Transverse colon (tissue), 4 donors: ENCODE measurements around the gene ATP6V0D1. TPM values are rescaled to one million over a fixed set of nuclear protein-coding genes. Genes with fewer than 3 reads are reported as not detected.

Experiments
- DNase-seq: peaks from one replicate; pipeline ENCODE4 v3.0.0-alpha.2; 2019
- H3K27ac ChIP-seq, 4 donors: fragments of 200-600 bp; sonication (generic); 2 replicates each; pipeline ENCODE4 v1.5.1; 2016 to 2018; ENCODE audit warnings: inconsistent platforms in 4 of 4
- H3K27me3 ChIP-seq: fragments of 200-600 bp; sonication (generic); 2 replicates; pipeline ENCODE4 v1.5.1; 2017; ENCODE audit warnings: inconsistent platforms
- H3K36me3 ChIP-seq, 4 donors: fragments of 200-600 bp; sonication (generic); 2 replicates each; pipeline ENCODE4 v1.5.1; 2017 to 2019; ENCODE audit warnings: inconsistent platforms in 4 of 4
- H3K4me1 ChIP-seq, 4 donors: fragments of 200-600 bp; sonication (generic); 2 replicates each; pipeline ENCODE4 v1.5.1; 2017 to 2020; ENCODE audit warnings: inconsistent platforms in 4 of 4
- H3K4me3 ChIP-seq, 4 donors: fragments of 200-600 bp; sonication (generic); 1 replicate in 1 of 4; 2 replicates in 3 of 4; pipeline versions ENCODE4 v1.5.1 to v1.6.1; 2017 to 2019; ENCODE audit warnings: inconsistent platforms in 4 of 4
- H3K9me3 ChIP-seq, 2 donors: fragments of 200-600 bp; sonication (generic); 2 replicates each; pipeline ENCODE4 v1.5.1; 2017 to 2019; ENCODE audit warnings: inconsistent platforms in 2 of 2
- EP300 ChIP-seq: sonication (generic); formaldehyde crosslinking; IDR thresholded peaks from one replicate; pipeline ENCODE4 v1.6.1; 2017; ENCODE audit warnings: antibody characterized with exemption, low read depth
- POLR2A ChIP-seq: fragments of 450-650 bp; IDR thresholded peaks from one replicate; pipeline ENCODE4 v1.6.1; 2016; ENCODE audit warnings: antibody characterized with exemption, mild to moderate bottlenecking, moderate library complexity
- POLR2AphosphoS5 ChIP-seq, 3 donors: sonication (generic); formaldehyde crosslinking; IDR thresholded peaks; one replicate each; pipeline ENCODE4 v1.6.1; 2016; ENCODE audit warnings: antibody characterized with exemption in 3 of 3
- WGBS, 2 donors: methylation state at CpG; one replicate each; pipeline ENCODE4 v1.1.5; 2018; ENCODE audit warnings: low coverage in 1 of 2; 5-methylcytosine and 5-hydroxymethylcytosine counted together
- in situ Hi-C, 4 donors: fragments of 200-750 bp; cut with MboI; loops; one replicate each; pipeline versions ENCODE4 v1.15.0 to v1.15.1; 2017; ENCODE audit warnings: low sequenced_read_pairs in 3 of 4, low pct_ligation_motif_present in 1 of 4, low pct_unique_long_range_greater_than_20kb in 1 of 4
- intact Hi-C: fragments of 100-400 bp; cut with DNase I; formaldehyde crosslinking; loops from one replicate; pipeline ENCODE4 v1.15.1; 2023; ENCODE audit warnings: low total_unique reads
- total RNA-seq, 4 donors: library from RNA; depleted of rRNA; stranded (reverse); fragments of >200 nt; gene quantifications; one replicate each; pipeline ENCODE4 v1.1.0, GENCODE V29; 2016
- TF ChIP-seq, protein P1 (sequence below), 5 experiments: fragments of 200-600 bp in 3 of 5; fragments of 450-650 bp in 2 of 5; sonication (generic) in 3 of 5; IDR thresholded peaks; 1 replicate in 2 of 5; 2 replicates in 3 of 5; pipeline ENCODE4 v1.5.1; 2016 to 2017; ENCODE audit warnings: antibody characterized with exemption in 5 of 5, inconsistent platforms in 3 of 5, mild to moderate bottlenecking in 2 of 5, moderate library complexity in 1 of 5

ATP6V0D1 gene
- total RNA-seq, 4 donors from 2014 or later, result 218 to 457 (median 386) TPM

DNA sequence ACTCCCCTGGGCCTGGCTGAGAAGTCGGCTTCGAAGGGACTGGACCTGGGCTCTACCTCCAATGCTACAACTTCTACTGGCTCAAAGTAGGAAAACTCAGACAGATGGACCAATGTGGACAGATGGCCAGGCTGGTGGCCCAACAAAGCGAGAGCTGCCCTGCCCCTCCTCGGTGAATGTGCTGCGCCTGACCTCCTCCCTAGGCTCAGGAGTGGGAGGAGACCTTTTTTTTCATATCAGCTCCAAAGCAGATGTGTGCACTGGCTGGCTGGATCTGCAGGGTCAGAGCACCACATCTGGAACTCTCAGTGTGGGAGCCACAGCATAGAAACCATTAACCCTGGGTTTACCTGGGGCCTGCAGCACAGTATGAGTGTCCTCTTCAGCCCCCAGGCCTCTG lies 20.8 kb downstream of the ATP6V0D1 start:
- H3K4me3 ChIP-seq, result no peak overlapping the region
- peak overlapping the region; percentile 85 to 95 (median 94) for H3K27ac ChIP-seq
- peaks cover 81 to 97% (median 92%) of the 10 kb centered on the region in 4 donors for H3K4me1 ChIP-seq
- no peaks in the 10 kb centered on the region for H3K36me3 ChIP-seq
- H3K9me3 ChIP-seq, result no peaks in the 10 kb centered on the region
- WGBS, 2 donors, result 70% methylated on average over 5 of the region's 5 CpGs; no CpG with 5 or more reads in 1 of the 2 donors
- no peaks in the 10 kb centered on the region for H3K27me3 ChIP-seq
- in situ Hi-C loops (no loop called here), intact Hi-C loops (no loop called here)
- TF ChIP-seq, protein P1, sequence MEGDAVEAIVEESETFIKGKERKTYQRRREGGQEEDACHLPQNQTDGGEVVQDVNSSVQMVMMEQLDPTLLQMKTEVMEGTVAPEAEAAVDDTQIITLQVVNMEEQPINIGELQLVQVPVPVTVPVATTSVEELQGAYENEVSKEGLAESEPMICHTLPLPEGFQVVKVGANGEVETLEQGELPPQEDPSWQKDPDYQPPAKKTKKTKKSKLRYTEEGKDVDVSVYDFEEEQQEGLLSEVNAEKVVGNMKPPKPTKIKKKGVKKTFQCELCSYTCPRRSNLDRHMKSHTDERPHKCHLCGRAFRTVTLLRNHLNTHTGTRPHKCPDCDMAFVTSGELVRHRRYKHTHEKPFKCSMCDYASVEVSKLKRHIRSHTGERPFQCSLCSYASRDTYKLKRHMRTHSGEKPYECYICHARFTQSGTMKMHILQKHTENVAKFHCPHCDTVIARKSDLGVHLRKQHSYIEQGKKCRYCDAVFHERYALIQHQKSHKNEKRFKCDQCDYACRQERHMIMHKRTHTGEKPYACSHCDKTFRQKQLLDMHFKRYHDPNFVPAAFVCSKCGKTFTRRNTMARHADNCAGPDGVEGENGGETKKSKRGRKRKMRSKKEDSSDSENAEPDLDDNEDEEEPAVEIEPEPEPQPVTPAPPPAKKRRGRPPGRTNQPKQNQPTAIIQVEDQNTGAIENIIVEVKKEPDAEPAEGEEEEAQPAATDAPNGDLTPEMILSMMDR (IDR thresholded peaks at IDR 0.05), result no peak
- TF ChIP-seq POLR2AphosphoS5 (IDR thresholded peaks at IDR 0.05), result peak; percentile 50 to 74 (median 58)
- no peak for TF ChIP-seq EP300
- TF ChIP-seq POLR2A, result no peak
- DNase-seq, result no peak

GRCh38 chr16:67459861-67460150 lies 21.2 kb downstream of the ATP6V0D1 start:
- 25% methylated on average over 3 of the region's 3 CpGs; no CpG with 5 or more reads in 1 of the 2 donors for WGBS, 2 donors
- intact Hi-C loops (no loop called here), in situ Hi-C loops (no loop called here)
- DNase-seq, result no peak
- H3K9me3 ChIP-seq, result no peaks in the 10 kb centered on the region
- no peaks in the 10 kb centered on the region for H3K27me3 ChIP-seq
- peaks cover 78 to 97% (median 91%) of the 10 kb centered on the region in 4 donors for H3K4me1 ChIP-seq
- peak overlapping the region; percentile 85 to 95 (median 94) for H3K27ac ChIP-seq
- TF ChIP-seq EP300 (no peak), POLR2A (no peak), POLR2AphosphoS5 (IDR thresholded peaks at IDR 0.05) (no peak)
- TF ChIP-seq, protein P1 (IDR thresholded peaks at IDR 0.05), result no peak
- no peak overlapping the region for H3K4me3 ChIP-seq
- no peaks in the 10 kb centered on the region for H3K36me3 ChIP-seq

DNA sequence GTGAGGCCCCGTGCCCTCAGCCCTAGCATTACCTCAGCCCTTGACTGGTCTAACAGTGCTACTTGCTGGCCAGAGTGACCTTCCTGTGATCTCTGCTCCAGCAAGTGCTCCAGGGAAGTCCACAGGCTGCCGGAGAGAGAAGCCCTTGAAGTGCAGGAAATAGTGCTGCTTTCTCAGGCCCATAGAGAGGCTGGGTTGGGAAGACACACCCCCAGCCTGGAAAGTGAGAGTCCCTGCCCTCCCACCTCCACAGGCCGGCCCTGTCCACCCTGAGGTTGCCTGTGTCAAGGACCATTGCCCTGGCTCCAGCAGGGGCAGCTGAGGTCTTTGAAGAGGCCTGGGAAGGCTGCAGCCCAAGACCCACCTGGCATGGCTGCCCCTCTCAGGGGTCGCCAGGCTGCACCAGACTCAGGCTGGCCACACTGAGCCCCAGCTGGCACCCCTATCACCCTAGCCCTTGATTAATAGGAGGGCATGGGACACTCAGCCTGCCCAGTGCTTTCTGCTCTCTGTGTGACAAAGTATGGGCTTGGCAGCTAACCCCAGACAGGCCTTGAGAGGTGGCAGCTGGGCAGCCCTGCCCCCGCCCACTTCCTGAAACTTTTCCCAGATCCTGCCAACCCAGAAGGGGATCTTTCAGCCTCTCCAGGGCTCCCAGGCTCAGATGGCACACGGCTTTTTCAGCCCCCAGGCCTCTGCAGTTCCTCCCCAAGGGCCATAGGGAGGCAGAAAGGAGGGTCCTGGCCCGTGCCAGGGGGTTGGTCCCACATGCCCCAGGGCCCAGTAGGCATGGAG lies 21.7 kb downstream of the ATP6V0D1 start:
- H3K9me3 ChIP-seq, result no peaks in the 10 kb centered on the region
- no peaks in the 10 kb centered on the region for H3K36me3 ChIP-seq
- in situ Hi-C loops, result no loop called here
- 35% methylated on average over 7 of the region's 7 CpGs; no CpG with 5 or more reads in 1 of the 2 donors for WGBS, 2 donors
- peak overlapping the region; percentile 85 to 95 (median 94) for H3K27ac ChIP-seq
- peak; percentile 78 for DNase-seq
- H3K27me3 ChIP-seq, result no peaks in the 10 kb centered on the region
- peak; percentile 31 to 85 (median 84) for TF ChIP-seq POLR2AphosphoS5 (IDR thresholded peaks at IDR 0.05)
- TF ChIP-seq, protein P1 (IDR thresholded peaks at IDR 0.05), result no peak
- peak; percentile 88 for TF ChIP-seq POLR2A
- no peak for TF ChIP-seq EP300
- peaks cover 74 to 93% (median 86%) of the 10 kb centered on the region in 4 donors for H3K4me1 ChIP-seq
- intact Hi-C loops, result no loop called here
- peak overlapping the region in 3 of 4 donors; percentile 20 to 41 (median 29) for H3K4me3 ChIP-seq

- Histone ChIP-seq H3K4me1 (peaks cover 65 to 83% (median 75%) of the 10 kb centered on the region in 4 donors), H3K4me3 (peak overlapping the region in 3 of 4 donors; percentile 20 to 41 (median 29)), H3K27ac (peak overlapping the region; percentile 85 to 95 (median 94)), H3K36me3 (peaks cover 0 to under 1% (median 0%) of the 10 kb centered on the region in 4 donors), H3K9me3 (no peaks in the 10 kb centered on the region), H3K27me3 (no peaks in the 10 kb centered on the region)
- no peak for DNase-seq
- in situ Hi-C loops, result no loop called here
- no peak for TF ChIP-seq POLR2AphosphoS5 (IDR thresholded peaks at IDR 0.05)
- TF ChIP-seq POLR2A, result no peak
- TF ChIP-seq, protein P1 (IDR thresholded peaks at IDR 0.05), result no peak
- no peak for TF ChIP-seq EP300
- intact Hi-C loops, result no loop called here
- 76% methylated on average over 6 of the region's 6 CpGs; no CpG with 5 or more reads in 1 of the 2 donors for WGBS, 2 donors
Observed at GRCh38 chr16:67458121-67458641, 22.8 kb downstream of the ATP6V0D1 start.
